IMR-90 (cell line): ENCODE measurements around the gene MZB1. TPM values are rescaled to one million over a fixed set of nuclear protein-coding genes. Genes with fewer than 3 reads are reported as not detected.
A peak's percentile ranks its signal among the peaks of the same experiment; 100 is the strongest.

Source experiments
- ATAC-seq: fragments of 200-7000 bp; cut with Tn5 transposase; 2 replicates; pipeline ENCODE4 v1.9.1; 2020; ENCODE audit warnings: low read depth, mild to moderate bottlenecking, moderate library complexity
- BruUV-seq: library from RNA; stranded (reverse); fragments of 400-500 nt; replicated peaks from 2 replicates; lab custom pipeline; 2021; lab: Mats Ljungman, UMichigan
- CTCF ChIA-PET: fragments of 300-600 bp; formaldehyde crosslinking; extraction: SDS; loops from one replicate; lab custom pipeline; 2021; ENCODE audit warnings: antibody characterized with exemption; lab: Yijun Ruan, JAX
- POLR2A ChIA-PET: fragments of 300-600 bp; sonication (Branson Sonifier 250); formaldehyde crosslinking; loops from one replicate; lab custom pipeline; 2022; ENCODE audit warnings: antibody characterized with exemption; ENCODE audit not compliant: unreplicated experiment; lab: Charles Lee
- DNase-seq: peaks from one replicate; pipeline ENCODE4 v3.0.0; 2013
- H2AFZ ChIP-seq: replicated peaks from 2 replicates; pipeline ENCODE3; 2013; ENCODE audit warnings: low read length, mild to moderate bottlenecking; ENCODE audit not compliant: poor library complexity
- H2AK5ac ChIP-seq: 2 replicates; pipeline ENCODE4 v1.6.1; 2013; ENCODE audit warnings: low read depth, low read length, inconsistent platforms
- H2AK9ac ChIP-seq: replicated peaks from 2 replicates; pipeline ENCODE3; 2013; ENCODE audit warnings: mild to moderate bottlenecking, low read depth, low read length, moderate library complexity; ENCODE audit not compliant: poor library complexity
- H2BK120ac ChIP-seq: 2 replicates; pipeline ENCODE4 v1.6.1; 2013; ENCODE audit warnings: low read depth, low read length, inconsistent platforms
- H2BK15ac ChIP-seq: 3 replicates; pipeline ENCODE4 v1.6.1; 2013; ENCODE audit warnings: low read depth, low read length, inconsistent platforms
- H2BK20ac ChIP-seq: 2 replicates; pipeline ENCODE4 v1.6.1; 2013; ENCODE audit warnings: low read depth, mild to moderate bottlenecking, inconsistent platforms, low read length, moderate library complexity
- H2BK5ac ChIP-seq: 2 replicates; pipeline ENCODE4 v1.6.1; 2013; ENCODE audit warnings: mild to moderate bottlenecking, low read depth, low read length, inconsistent platforms; ENCODE audit not compliant: poor library complexity, severe bottlenecking
- H3K14ac ChIP-seq: replicated peaks from 2 replicates; pipeline ENCODE4 v1.6.1; 2013; ENCODE audit warnings: low read depth, low read length, inconsistent platforms
- H3K18ac ChIP-seq: 2 replicates; pipeline ENCODE4 v1.6.1; 2013; ENCODE audit warnings: low read depth, low read length, control low read depth
- H3K23ac ChIP-seq: 2 replicates; pipeline ENCODE4 v1.6.1; 2013; ENCODE audit warnings: low read depth, low read length, inconsistent platforms
- H3K27ac ChIP-seq: 2 replicates; pipeline ENCODE4 v1.5.1; 2013; ENCODE audit warnings: mild to moderate bottlenecking, control low read depth, low read length; ENCODE audit not compliant: insufficient read depth
- H3K27me3 ChIP-seq: 2 replicates; pipeline ENCODE4 v1.6.1; 2013; ENCODE audit warnings: low read length; ENCODE audit not compliant: control insufficient read depth, insufficient read depth
- H3K36me3 ChIP-seq: 2 replicates; pipeline ENCODE4 v1.6.1; 2013; ENCODE audit warnings: low read length, mixed read lengths; ENCODE audit not compliant: control insufficient read depth, insufficient read depth
- H3K4ac ChIP-seq: 2 replicates; pipeline ENCODE4 v1.6.1; 2013; ENCODE audit warnings: low read depth, low read length, inconsistent platforms
- H3K4me1 ChIP-seq: 2 replicates; pipeline ENCODE4 v1.6.1; 2013; ENCODE audit warnings: low read length, mixed read lengths; ENCODE audit not compliant: control insufficient read depth, insufficient read depth
- H3K4me2 ChIP-seq: 2 replicates; pipeline ENCODE4 v1.6.1; 2013; ENCODE audit warnings: low read depth, mild to moderate bottlenecking, control low read depth, low read length, moderate library complexity
- H3K4me3 ChIP-seq: 2 replicates; pipeline ENCODE4 v1.5.1; 2013; ENCODE audit warnings: low read depth, mild to moderate bottlenecking, control low read depth, low read length, moderate library complexity; ENCODE audit not compliant: insufficient read depth
- H3K56ac ChIP-seq: 2 replicates; pipeline ENCODE4 v1.6.1; 2013; ENCODE audit warnings: low read length, inconsistent platforms; ENCODE audit not compliant: insufficient read depth; ENCODE audit errors: extremely low read depth
- H3K79me1 ChIP-seq, 2 experiments: 2 replicates each; pipeline ENCODE4 v1.6.1; 2013; ENCODE audit warnings: low read length in 2 of 2, inconsistent platforms in 1 of 2, low read depth in 1 of 2
- H3K9ac ChIP-seq: 2 replicates; pipeline ENCODE4 v1.6.1; 2013; ENCODE audit warnings: low read depth, low read length, control low read depth
- H3K9me1 ChIP-seq: 2 replicates; pipeline ENCODE4 v1.6.1; 2013; ENCODE audit warnings: low read length, inconsistent platforms; ENCODE audit not compliant: insufficient read depth
- H3K9me3 ChIP-seq: 2 replicates; pipeline ENCODE4 v1.6.1; 2013; ENCODE audit warnings: low read length; ENCODE audit not compliant: control insufficient read depth, insufficient read depth
- H4K20me1 ChIP-seq: 2 replicates; pipeline ENCODE4 v1.6.1; 2013; ENCODE audit warnings: low read length, inconsistent platforms; ENCODE audit not compliant: insufficient read depth
- H4K5ac ChIP-seq: 2 replicates; pipeline ENCODE4 v1.6.1; 2013; ENCODE audit warnings: mild to moderate bottlenecking, low read depth, low read length, control low read depth
- H4K8ac ChIP-seq, 2 experiments: 2 replicates each; pipeline ENCODE4 v1.6.1; 2013; ENCODE audit warnings: low read depth in 2 of 2, low read length in 2 of 2, control low read depth in 1 of 2, inconsistent platforms in 1 of 2
- H4K91ac ChIP-seq: 2 replicates; pipeline ENCODE4 v1.6.1; 2013; ENCODE audit warnings: low read depth, low read length, inconsistent platforms; ENCODE audit not compliant: insufficient read depth
- BHLHE40 ChIP-seq: fragments of 150-350 bp; IDR thresholded peaks from 2 replicates; pipeline ENCODE4 v1.6.1; 2016; ENCODE audit warnings: mild to moderate bottlenecking, low read depth, low read length
- CHD1 ChIP-seq: IDR thresholded peaks from 2 replicates; pipeline ENCODE4 v1.6.1; 2012; ENCODE audit warnings: low read depth, low read length, improper control_type of control experiment
- FOS ChIP-seq: fragments of 150-350 bp; IDR thresholded peaks from 2 replicates; pipeline ENCODE4 v1.6.1; 2016; ENCODE audit warnings: low read depth, low read length
- MAFK ChIP-seq: IDR thresholded peaks from 2 replicates; pipeline ENCODE4 v1.6.1; 2012; ENCODE audit warnings: low read depth, low read length, improper control_type of control experiment
- MAZ ChIP-seq: IDR thresholded peaks from 2 replicates; pipeline ENCODE4 v1.6.1; 2012; ENCODE audit warnings: low read depth, mild to moderate bottlenecking, low read length, improper control_type of control experiment, moderate library complexity, borderline replicate concordance
- MXI1 ChIP-seq: IDR thresholded peaks from 2 replicates; pipeline ENCODE4 v1.6.1; 2012; ENCODE audit warnings: low read depth, mild to moderate bottlenecking, low read length, moderate library complexity, borderline replicate concordance
- NFE2L2 ChIP-seq: fragments of 150-350 bp; IDR thresholded peaks from 2 replicates; pipeline ENCODE4 v1.6.1; 2016; ENCODE audit warnings: low read depth, mild to moderate bottlenecking, low read length
- POLR2A ChIP-seq: IDR thresholded peaks from 2 replicates; pipeline ENCODE4 v1.6.1; 2012; ENCODE audit warnings: mild to moderate bottlenecking, low read depth, low read length
- RAD21 ChIP-seq: IDR thresholded peaks from 2 replicates; pipeline ENCODE4 v1.6.1; 2012; ENCODE audit warnings: low read length, improper control_type of control experiment
- RFX5 ChIP-seq: IDR thresholded peaks from 2 replicates; pipeline ENCODE4 v1.8.0; 2012; ENCODE audit warnings: low read depth, mild to moderate bottlenecking, low read length, moderate library complexity
- SMC3 ChIP-seq: fragments of 150-350 bp; IDR thresholded peaks from 2 replicates; pipeline ENCODE4 v1.6.1; 2016; ENCODE audit warnings: low read depth, mild to moderate bottlenecking, antibody characterized with exemption, low read length, moderate library complexity
- WGBS, 2 experiments: methylation state at CpG; one replicate each; pipeline versions ENCODE4 v1.1.5 to v1.1.7; 2013; ENCODE audit warnings: missing lambda C conversion rate in 2 of 2; ENCODE audit not compliant: insufficient read length in 1 of 2; ENCODE audit errors: extremely low coverage in 2 of 2; 5-methylcytosine and 5-hydroxymethylcytosine counted together
- dilution Hi-C: fragments of 300-500 bp; cut with HindIII; formaldehyde crosslinking; loops from one replicate; pipeline ENCODE4 v1.14.3; 2018; ENCODE audit warnings: low sequenced_read_pairs; ENCODE audit not compliant: unreplicated experiment
- in situ Hi-C: fragments of 300-500 bp; cut with MboI; formaldehyde crosslinking; loops from 3 replicates; pipeline ENCODE4 v1.14.3; 2019; ENCODE audit warnings: low sequenced_read_pairs, inconsistent platforms, mixed read lengths
- intact Hi-C: fragments of 100-400 bp; cut with micrococcal nuclease; formaldehyde crosslinking; loops from 2 replicates; pipeline ENCODE4 v1.10.0; 2022
- polyA plus RNA-seq, 3 experiments: library from polyadenylated mRNA; depleted of rRNA; stranded (reverse); fragments of >200 nt; gene quantifications; 2 replicates each; pipeline ENCODE4 v1.2.3, GENCODE V29; 2012; ENCODE audit warnings: low replicate concordance in 1 of 3
- total RNA-seq: library from RNA; depleted of rRNA; stranded (reverse); fragments of >200 nt; gene quantifications from 2 replicates; pipeline ENCODE4 v1.2.3, GENCODE V29; 2012
- TF ChIP-seq, protein P1 (sequence below): conservative IDR thresholded peaks from 2 replicates; pipeline ENCODE4 v1.5.1; 2012; ENCODE audit warnings: mild to moderate bottlenecking, low read depth, low read length, improper control_type of control experiment
- TF ChIP-seq, protein P2 (sequence below): fragments of 150-350 bp; IDR thresholded peaks from 2 replicates; pipeline ENCODE4 v1.6.1; 2016; ENCODE audit warnings: low read depth, mild to moderate bottlenecking, low read length, moderate library complexity, borderline replicate concordance
- TF ChIP-seq, protein P3 (sequence below): fragments of 150-350 bp; IDR thresholded peaks from 2 replicates; pipeline ENCODE4 v1.6.1; 2017; ENCODE audit warnings: mild to moderate bottlenecking, antibody characterized with exemption, low read length, low read depth

MZB1 gene
- total and polyA plus RNA-seq, 2 of the 4 experiments (the other 2 are of a cell fraction) = not detected

DNA sequence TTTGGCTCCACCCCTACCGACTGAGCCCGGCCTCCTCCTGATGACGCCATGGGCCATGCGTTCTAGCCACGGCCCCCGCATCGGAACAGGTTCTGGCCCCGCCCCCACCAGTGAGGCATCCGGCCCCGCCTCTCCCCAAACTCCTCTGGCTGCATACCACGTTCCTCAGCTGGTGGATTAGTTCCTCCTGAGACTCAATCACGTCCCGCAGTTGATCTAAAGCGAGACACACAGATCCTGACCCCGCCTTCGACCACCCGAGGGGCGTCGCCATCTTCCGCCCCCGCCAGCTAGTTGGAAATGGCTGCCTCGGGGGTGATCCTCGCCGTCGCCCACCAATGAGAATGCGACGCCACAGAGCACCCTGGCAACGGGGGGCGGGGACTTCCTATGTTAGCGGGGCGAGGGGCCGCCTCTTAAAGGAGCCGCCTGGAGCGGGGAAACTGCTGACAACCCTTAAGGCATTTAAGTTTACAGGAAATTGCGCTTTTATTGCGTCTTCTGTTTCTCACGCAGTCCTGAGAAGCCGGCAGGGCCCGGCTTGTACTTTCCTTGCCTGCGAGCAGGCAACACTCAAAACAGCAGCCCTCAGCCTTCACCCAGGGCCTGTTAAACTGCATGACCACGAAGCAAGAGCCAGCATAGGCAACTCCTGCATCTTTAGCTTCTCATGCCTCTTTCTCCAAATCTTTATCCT lies 14.2 kb upstream of the MZB1 start, which contains the start of gene SPATA24:
SPATA24 (minus strand) TSS at position 303 of the 697 bp plus-strand sequence; CDS start at position 274, 29 bp downstream.
- 0% methylated on average over 29 of the region's 41 CpGs; no CpG with 5 or more reads in 1 of the 2 experiments for WGBS, 2 experiments
- no peaks in the 10 kb centered on the region for H3K27me3 ChIP-seq
- H2BK5ac ChIP-seq = peak within 1 kb of the TSS; percentile 92
- ATAC-seq (peak; percentile 98), DNase-seq (peak; percentile 96)
- intact Hi-C loops (no loop called here), dilution Hi-C loops (loop anchor here (25.0 kb wide), 1 partner anchor 108 kb away; no protein-coding TSS in a partner anchor), in situ Hi-C loops (no loop called here)
- peak within 1 kb of the TSS; percentile 94 for H3K18ac ChIP-seq
- peak within 1 kb of the TSS; percentile 95 to 98 for H4K8ac ChIP-seq
- H2AK9ac ChIP-seq = peak within 1 kb of the TSS; percentile 90
- BruUV-seq = no TSS peak
- H3K36me3 ChIP-seq = no peaks in the 10 kb centered on the region
- no peaks in the 10 kb centered on the region; the same call in 1 of the 2 replicates for H4K20me1 ChIP-seq
- peak within 1 kb of the TSS; percentile 96 for H4K91ac ChIP-seq
- peak within 1 kb of the TSS; percentile 68 for H2AK5ac ChIP-seq
- H3K27ac ChIP-seq = peak within 1 kb of the TSS; percentile 93
- H3K4me3 ChIP-seq = peak within 1 kb of the TSS; percentile 59
- H3K9me3 ChIP-seq = no peaks in the 10 kb centered on the region
- ChIA-PET CTCF (interaction anchor here (0.7 to 1.0 kb wide), 2 partner anchors 10 to 361 kb away, joined by 3 read pairs; no protein-coding TSS in a partner anchor), POLR2A (no interaction called here)
- peak within 1 kb of the TSS; percentile 59 for H2BK20ac ChIP-seq
- peak within 1 kb of the TSS; percentile 98 for H2AFZ ChIP-seq
- peak within 1 kb of the TSS; percentile 86 for H3K9ac ChIP-seq
- H3K14ac ChIP-seq = peak within 1 kb of the TSS; percentile 97
- H3K23ac ChIP-seq = peak within 1 kb of the TSS; percentile 92
- peak within 1 kb of the TSS; percentile 95 for H2BK120ac ChIP-seq
- peak within 1 kb of the TSS; percentile 96 for H4K5ac ChIP-seq
- H3K9me1 ChIP-seq = peaks cover 8% of the 10 kb centered on the region
- peaks cover 4% of the 10 kb centered on the region for H3K4me1 ChIP-seq
- peak within 1 kb of the TSS; percentile 97 for H3K4ac ChIP-seq
- peak within 1 kb of the TSS; percentile 98; the same call in 2 of the 3 replicates for H2BK15ac ChIP-seq
- H3K79me1 ChIP-seq = peaks cover 0 to 14% of the 10 kb centered on the region in 2 experiments; a peak in 1 of 4 replicates
- peak within 1 kb of the TSS; percentile 95 for H3K4me2 ChIP-seq
- peak within 1 kb of the TSS; percentile 91 for H3K56ac ChIP-seq
- TF ChIP-seq FOS (no peak), RAD21 (no peak), MAFK (peak; percentile 43; the same call in 1 of the 2 replicates), POLR2A (peak; percentile 73), RFX5 (no peak), SMC3 (no peak), MAZ (peak; percentile 84; the same call in 1 of the 2 replicates), NFE2L2 (no peak; the same call in 1 of the 2 replicates), MXI1 (peak; percentile 76), BHLHE40 (no peak), CHD1 (no peak)
- TF ChIP-seq, protein P1, sequence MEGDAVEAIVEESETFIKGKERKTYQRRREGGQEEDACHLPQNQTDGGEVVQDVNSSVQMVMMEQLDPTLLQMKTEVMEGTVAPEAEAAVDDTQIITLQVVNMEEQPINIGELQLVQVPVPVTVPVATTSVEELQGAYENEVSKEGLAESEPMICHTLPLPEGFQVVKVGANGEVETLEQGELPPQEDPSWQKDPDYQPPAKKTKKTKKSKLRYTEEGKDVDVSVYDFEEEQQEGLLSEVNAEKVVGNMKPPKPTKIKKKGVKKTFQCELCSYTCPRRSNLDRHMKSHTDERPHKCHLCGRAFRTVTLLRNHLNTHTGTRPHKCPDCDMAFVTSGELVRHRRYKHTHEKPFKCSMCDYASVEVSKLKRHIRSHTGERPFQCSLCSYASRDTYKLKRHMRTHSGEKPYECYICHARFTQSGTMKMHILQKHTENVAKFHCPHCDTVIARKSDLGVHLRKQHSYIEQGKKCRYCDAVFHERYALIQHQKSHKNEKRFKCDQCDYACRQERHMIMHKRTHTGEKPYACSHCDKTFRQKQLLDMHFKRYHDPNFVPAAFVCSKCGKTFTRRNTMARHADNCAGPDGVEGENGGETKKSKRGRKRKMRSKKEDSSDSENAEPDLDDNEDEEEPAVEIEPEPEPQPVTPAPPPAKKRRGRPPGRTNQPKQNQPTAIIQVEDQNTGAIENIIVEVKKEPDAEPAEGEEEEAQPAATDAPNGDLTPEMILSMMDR = no peak
- TF ChIP-seq, protein P2, sequence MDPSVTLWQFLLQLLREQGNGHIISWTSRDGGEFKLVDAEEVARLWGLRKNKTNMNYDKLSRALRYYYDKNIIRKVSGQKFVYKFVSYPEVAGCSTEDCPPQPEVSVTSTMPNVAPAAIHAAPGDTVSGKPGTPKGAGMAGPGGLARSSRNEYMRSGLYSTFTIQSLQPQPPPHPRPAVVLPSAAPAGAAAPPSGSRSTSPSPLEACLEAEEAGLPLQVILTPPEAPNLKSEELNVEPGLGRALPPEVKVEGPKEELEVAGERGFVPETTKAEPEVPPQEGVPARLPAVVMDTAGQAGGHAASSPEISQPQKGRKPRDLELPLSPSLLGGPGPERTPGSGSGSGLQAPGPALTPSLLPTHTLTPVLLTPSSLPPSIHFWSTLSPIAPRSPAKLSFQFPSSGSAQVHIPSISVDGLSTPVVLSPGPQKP = no peak
- TF ChIP-seq, protein P3, sequence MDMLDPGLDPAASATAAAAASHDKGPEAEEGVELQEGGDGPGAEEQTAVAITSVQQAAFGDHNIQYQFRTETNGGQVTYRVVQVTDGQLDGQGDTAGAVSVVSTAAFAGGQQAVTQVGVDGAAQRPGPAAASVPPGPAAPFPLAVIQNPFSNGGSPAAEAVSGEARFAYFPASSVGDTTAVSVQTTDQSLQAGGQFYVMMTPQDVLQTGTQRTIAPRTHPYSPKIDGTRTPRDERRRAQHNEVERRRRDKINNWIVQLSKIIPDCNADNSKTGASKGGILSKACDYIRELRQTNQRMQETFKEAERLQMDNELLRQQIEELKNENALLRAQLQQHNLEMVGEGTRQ = no peak
